IMR-90 (cell line): ENCODE measurements around the gene SRSF12. TPM values are rescaled to one million over a fixed set of nuclear protein-coding genes. Genes with fewer than 3 reads are reported as not detected.

Source experiments
- ATAC-seq: fragments of 200-7000 bp; cut with Tn5 transposase; 2 replicates; pipeline ENCODE4 v1.9.1; 2020; ENCODE audit warnings: low read depth, mild to moderate bottlenecking, moderate library complexity
- BruUV-seq: library from RNA; stranded (reverse); fragments of 400-500 nt; replicated peaks from 2 replicates; lab custom pipeline; 2021; lab: Mats Ljungman, UMichigan
- CTCF ChIA-PET: fragments of 300-600 bp; formaldehyde crosslinking; extraction: SDS; loops from one replicate; lab custom pipeline; 2021; ENCODE audit warnings: antibody characterized with exemption; lab: Yijun Ruan, JAX
- POLR2A ChIA-PET: fragments of 300-600 bp; sonication (Branson Sonifier 250); formaldehyde crosslinking; loops from one replicate; lab custom pipeline; 2022; ENCODE audit warnings: antibody characterized with exemption; ENCODE audit not compliant: unreplicated experiment; lab: Charles Lee
- DNase-seq: peaks from one replicate; pipeline ENCODE4 v3.0.0; 2013
- H2AFZ ChIP-seq: replicated peaks from 2 replicates; pipeline ENCODE3; 2013; ENCODE audit warnings: low read length, mild to moderate bottlenecking; ENCODE audit not compliant: poor library complexity
- H2AK5ac ChIP-seq: 2 replicates; pipeline ENCODE4 v1.6.1; 2013; ENCODE audit warnings: low read depth, low read length, inconsistent platforms
- H2AK9ac ChIP-seq: replicated peaks from 2 replicates; pipeline ENCODE3; 2013; ENCODE audit warnings: mild to moderate bottlenecking, low read depth, low read length, moderate library complexity; ENCODE audit not compliant: poor library complexity
- H2BK120ac ChIP-seq: 2 replicates; pipeline ENCODE4 v1.6.1; 2013; ENCODE audit warnings: low read depth, low read length, inconsistent platforms
- H2BK15ac ChIP-seq: 3 replicates; pipeline ENCODE4 v1.6.1; 2013; ENCODE audit warnings: low read depth, low read length, inconsistent platforms
- H2BK20ac ChIP-seq: 2 replicates; pipeline ENCODE4 v1.6.1; 2013; ENCODE audit warnings: low read depth, mild to moderate bottlenecking, inconsistent platforms, low read length, moderate library complexity
- H2BK5ac ChIP-seq: 2 replicates; pipeline ENCODE4 v1.6.1; 2013; ENCODE audit warnings: mild to moderate bottlenecking, low read depth, low read length, inconsistent platforms; ENCODE audit not compliant: poor library complexity, severe bottlenecking
- H3K14ac ChIP-seq: replicated peaks from 2 replicates; pipeline ENCODE4 v1.6.1; 2013; ENCODE audit warnings: low read depth, low read length, inconsistent platforms
- H3K18ac ChIP-seq: 2 replicates; pipeline ENCODE4 v1.6.1; 2013; ENCODE audit warnings: low read depth, low read length, control low read depth
- H3K23ac ChIP-seq: 2 replicates; pipeline ENCODE4 v1.6.1; 2013; ENCODE audit warnings: low read depth, low read length, inconsistent platforms
- H3K27ac ChIP-seq: 2 replicates; pipeline ENCODE4 v1.5.1; 2013; ENCODE audit warnings: mild to moderate bottlenecking, control low read depth, low read length; ENCODE audit not compliant: insufficient read depth
- H3K27me3 ChIP-seq: 2 replicates; pipeline ENCODE4 v1.6.1; 2013; ENCODE audit warnings: low read length; ENCODE audit not compliant: control insufficient read depth, insufficient read depth
- H3K36me3 ChIP-seq: 2 replicates; pipeline ENCODE4 v1.6.1; 2013; ENCODE audit warnings: low read length, mixed read lengths; ENCODE audit not compliant: control insufficient read depth, insufficient read depth
- H3K4ac ChIP-seq: 2 replicates; pipeline ENCODE4 v1.6.1; 2013; ENCODE audit warnings: low read depth, low read length, inconsistent platforms
- H3K4me1 ChIP-seq: 2 replicates; pipeline ENCODE4 v1.6.1; 2013; ENCODE audit warnings: low read length, mixed read lengths; ENCODE audit not compliant: control insufficient read depth, insufficient read depth
- H3K4me2 ChIP-seq: 2 replicates; pipeline ENCODE4 v1.6.1; 2013; ENCODE audit warnings: low read depth, mild to moderate bottlenecking, control low read depth, low read length, moderate library complexity
- H3K4me3 ChIP-seq: 2 replicates; pipeline ENCODE4 v1.5.1; 2013; ENCODE audit warnings: low read depth, mild to moderate bottlenecking, control low read depth, low read length, moderate library complexity; ENCODE audit not compliant: insufficient read depth
- H3K56ac ChIP-seq: 2 replicates; pipeline ENCODE4 v1.6.1; 2013; ENCODE audit warnings: low read length, inconsistent platforms; ENCODE audit not compliant: insufficient read depth; ENCODE audit errors: extremely low read depth
- H3K79me1 ChIP-seq, 2 experiments: 2 replicates each; pipeline ENCODE4 v1.6.1; 2013; ENCODE audit warnings: low read length in 2 of 2, inconsistent platforms in 1 of 2, low read depth in 1 of 2
- H3K9ac ChIP-seq: 2 replicates; pipeline ENCODE4 v1.6.1; 2013; ENCODE audit warnings: low read depth, low read length, control low read depth
- H3K9me1 ChIP-seq: 2 replicates; pipeline ENCODE4 v1.6.1; 2013; ENCODE audit warnings: low read length, inconsistent platforms; ENCODE audit not compliant: insufficient read depth
- H3K9me3 ChIP-seq: 2 replicates; pipeline ENCODE4 v1.6.1; 2013; ENCODE audit warnings: low read length; ENCODE audit not compliant: control insufficient read depth, insufficient read depth
- H4K20me1 ChIP-seq: 2 replicates; pipeline ENCODE4 v1.6.1; 2013; ENCODE audit warnings: low read length, inconsistent platforms; ENCODE audit not compliant: insufficient read depth
- H4K5ac ChIP-seq: 2 replicates; pipeline ENCODE4 v1.6.1; 2013; ENCODE audit warnings: mild to moderate bottlenecking, low read depth, low read length, control low read depth
- H4K8ac ChIP-seq, 2 experiments: 2 replicates each; pipeline ENCODE4 v1.6.1; 2013; ENCODE audit warnings: low read depth in 2 of 2, low read length in 2 of 2, control low read depth in 1 of 2, inconsistent platforms in 1 of 2
- H4K91ac ChIP-seq: 2 replicates; pipeline ENCODE4 v1.6.1; 2013; ENCODE audit warnings: low read depth, low read length, inconsistent platforms; ENCODE audit not compliant: insufficient read depth
- BHLHE40 ChIP-seq: fragments of 150-350 bp; IDR thresholded peaks from 2 replicates; pipeline ENCODE4 v1.6.1; 2016; ENCODE audit warnings: mild to moderate bottlenecking, low read depth, low read length
- CHD1 ChIP-seq: IDR thresholded peaks from 2 replicates; pipeline ENCODE4 v1.6.1; 2012; ENCODE audit warnings: low read depth, low read length, improper control_type of control experiment
- MXI1 ChIP-seq: IDR thresholded peaks from 2 replicates; pipeline ENCODE4 v1.6.1; 2012; ENCODE audit warnings: low read depth, mild to moderate bottlenecking, low read length, moderate library complexity, borderline replicate concordance
- RCOR1 ChIP-seq: IDR thresholded peaks from 2 replicates; pipeline ENCODE4 v1.6.1; 2012; ENCODE audit warnings: mild to moderate bottlenecking, low read length, improper control_type of control experiment; ENCODE audit not compliant: insufficient replicate concordance
- RFX5 ChIP-seq: IDR thresholded peaks from 2 replicates; pipeline ENCODE4 v1.8.0; 2012; ENCODE audit warnings: low read depth, mild to moderate bottlenecking, low read length, moderate library complexity
- WGBS, 2 experiments: methylation state at CpG; one replicate each; pipeline versions ENCODE4 v1.1.5 to v1.1.7; 2013; ENCODE audit warnings: missing lambda C conversion rate in 2 of 2; ENCODE audit not compliant: insufficient read length in 1 of 2; ENCODE audit errors: extremely low coverage in 2 of 2; 5-methylcytosine and 5-hydroxymethylcytosine counted together
- dilution Hi-C: fragments of 300-500 bp; cut with HindIII; formaldehyde crosslinking; loops from one replicate; pipeline ENCODE4 v1.14.3; 2018; ENCODE audit warnings: low sequenced_read_pairs; ENCODE audit not compliant: unreplicated experiment
- in situ Hi-C: fragments of 300-500 bp; cut with MboI; formaldehyde crosslinking; loops from 3 replicates; pipeline ENCODE4 v1.14.3; 2019; ENCODE audit warnings: low sequenced_read_pairs, inconsistent platforms, mixed read lengths
- intact Hi-C: fragments of 100-400 bp; cut with micrococcal nuclease; formaldehyde crosslinking; loops from 2 replicates; pipeline ENCODE4 v1.10.0; 2022
- polyA plus RNA-seq, 3 experiments: library from polyadenylated mRNA; depleted of rRNA; stranded (reverse); fragments of >200 nt; gene quantifications; 2 replicates each; pipeline ENCODE4 v1.2.3, GENCODE V29; 2012; ENCODE audit warnings: low replicate concordance in 1 of 3
- total RNA-seq: library from RNA; depleted of rRNA; stranded (reverse); fragments of >200 nt; gene quantifications from 2 replicates; pipeline ENCODE4 v1.2.3, GENCODE V29; 2012

SRSF12 gene
- total and polyA plus RNA-seq, 2 of the 4 experiments (the other 2 are of a cell fraction): 0.21 to 0.36 TPM

DNA sequence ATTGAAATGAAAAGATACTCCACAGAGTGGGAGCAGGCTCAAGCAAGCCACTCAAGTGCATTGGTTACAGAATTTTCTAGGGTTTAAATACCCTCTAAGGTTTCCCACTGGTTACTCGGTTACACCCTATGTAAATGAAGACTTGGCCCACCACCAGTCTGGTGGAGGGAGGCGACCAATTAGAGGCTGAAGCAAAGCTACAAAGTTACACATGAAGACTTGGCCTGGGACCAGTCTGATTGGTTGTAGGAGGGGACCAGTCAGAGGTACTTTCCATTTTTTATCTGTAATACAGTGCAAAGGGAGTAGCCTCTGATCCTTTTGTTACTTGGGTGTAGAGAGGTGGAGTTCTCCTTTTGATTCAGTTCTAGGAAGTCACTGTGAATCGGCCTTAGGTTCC is 7.6 kb downstream of the SRSF12 start:
- ChIA-PET POLR2A (no interaction called here), CTCF (no interaction called here)
- no peak overlapping the region for H3K56ac ChIP-seq
- H2AK9ac ChIP-seq: no peak overlapping the region
- H3K4me2 ChIP-seq: no peak overlapping the region
- H3K4me3 ChIP-seq: no peak overlapping the region
- no peak overlapping the region for H3K27ac ChIP-seq
- WGBS, 2 experiments: no CpG with 5 or more reads among the region's 3 CpGs
- TF ChIP-seq RCOR1 (no peak), MXI1 (no peak), CHD1 (no peak), RFX5 (no peak), BHLHE40 (no peak)
- H4K20me1 ChIP-seq: no peaks in the 10 kb centered on the region
- no peaks in the 10 kb centered on the region for H3K27me3 ChIP-seq
- H3K79me1 ChIP-seq: no peaks in the 10 kb centered on the region
- H3K4me1 ChIP-seq: no peaks in the 10 kb centered on the region
- no peak overlapping the region for H2BK15ac ChIP-seq
- no peak overlapping the region for H3K9ac ChIP-seq
- no peak overlapping the region for H2AK5ac ChIP-seq
- in situ Hi-C loops (no loop called here), intact Hi-C loops (no loop called here), dilution Hi-C loops (no loop called here)
- no peaks in the 10 kb centered on the region for H3K9me1 ChIP-seq
- H3K18ac ChIP-seq: no peak overlapping the region
- no peak overlapping the region for H2BK120ac ChIP-seq
- H2BK20ac ChIP-seq: no peak overlapping the region
- no peak for ATAC-seq
- no peaks in the 10 kb centered on the region for H3K9me3 ChIP-seq
- no peak for DNase-seq
- no peak overlapping the region for H3K4ac ChIP-seq
- H4K91ac ChIP-seq: no peak overlapping the region
- H3K23ac ChIP-seq: no peak overlapping the region
- H4K8ac ChIP-seq: no peak overlapping the region
- H2BK5ac ChIP-seq: no peak overlapping the region
- BruUV-seq: no TSS peak
- H3K14ac ChIP-seq: no peak overlapping the region
- H3K36me3 ChIP-seq: no peaks in the 10 kb centered on the region
- no peak overlapping the region for H4K5ac ChIP-seq
- H2AFZ ChIP-seq: no peak overlapping the region
